Psoas muscle (tissue), 8 donors: ENCODE results near the gene GPC6. TPM values are rescaled to one million over a fixed set of nuclear protein-coding genes. Genes with fewer than 3 reads are reported as not detected.

Experiments
- ATAC-seq, 4 donors: fragments of 200-7000 bp; cut with Tn5 transposase; one replicate each; pipeline ENCODE4 v1.9.1; 2020; ENCODE audit warnings: moderate library complexity in 3 of 4, mild to moderate bottlenecking in 2 of 4
- DNase-seq, 2 donors: peaks; one replicate each; pipeline ENCODE4 v3.0.0-alpha.2; 2020
- H3K27ac ChIP-seq: fragments of 200-600 bp; one replicate; pipeline ENCODE4 v1.8.0; 2022
- H3K27me3 ChIP-seq, 3 donors: fragments of 200-600 bp in 1 of 3; one replicate each; pipeline versions ENCODE4 v1.6.1 to v1.8.0; 2013 to 2022; ENCODE audit warnings: low read length in 2 of 3, mild to moderate bottlenecking in 2 of 3, moderate library complexity in 1 of 3; ENCODE audit not compliant: insufficient read depth in 3 of 3
- H3K36me3 ChIP-seq, 2 donors: fragments of 200-600 bp in 1 of 2; one replicate each; pipeline versions ENCODE4 v1.6.1 to v1.8.0; 2013 to 2022; ENCODE audit warnings: low read depth in 1 of 2, mild to moderate bottlenecking in 1 of 2, moderate library complexity in 1 of 2; ENCODE audit not compliant: insufficient read depth in 1 of 2
- H3K4me1 ChIP-seq: fragments of 200-600 bp; one replicate; pipeline ENCODE4 v1.8.0; 2022
- H3K4me3 ChIP-seq: fragments of 200-600 bp; one replicate; pipeline ENCODE4 v1.8.0; 2022; ENCODE audit warnings: mild to moderate bottlenecking
- H3K9me3 ChIP-seq: fragments of 200-600 bp; one replicate; pipeline ENCODE4 v1.8.0; 2022
- CTCF ChIP-seq: fragments of 200-600 bp; IDR thresholded peaks from one replicate; pipeline ENCODE4 v1.8.0; 2022; ENCODE audit warnings: antibody characterized with exemption
- WGBS, 3 donors: extraction: QIAGEN DNeasy Blood & Tissue Kit; methylation state at CpG; one replicate each; pipeline versions ENCODE4 v1.1.6 to v1.1.7; 2013; 5-methylcytosine and 5-hydroxymethylcytosine counted together
- intact Hi-C, 2 donors: fragments of 100-400 bp; cut with DNase I; formaldehyde crosslinking; loops; one replicate each; pipeline versions ENCODE4 v1.11.0 to v1.14.2; 2022
- polyA plus RNA-seq, 3 donors: library from polyadenylated mRNA; stranded (reverse); fragments of 200-250 nt; gene quantifications; one replicate each; pipeline ENCODE4 v1.2.3, GENCODE V29; 2013
- total RNA-seq, 4 donors: library from RNA; stranded (reverse); fragmentation: NEBNext Ultra II Directional in 2 of 4; extraction: Animal tissue kit (Norgen Biotek cat#: 25700) in 2 of 4; gene quantifications; one replicate each; pipeline versions ENCODE4 v1.2.1 to v1.2.4, GENCODE V29; 2021 to 2023
- donor health status: healthy with polysubstance abuse.
- donor health status: DM: no; HTN: no; CAD: no; lungs with moderate emphysema.
- donor health status: Bipolar disorder and iron deficiency.
- donor health status: healthy.
- donor health status: DM: yes; HTN: yes; CAD: no.
- donor health status: DM: no; HTN: no; CAD: no.
- donor health status: DM: no; HTN: no; CAD: no.
- donor health status: DM: yes; HTN: yes; CAD: no.

GPC6 gene
- total and polyA plus RNA-seq, 7 donors: 0.07 to 3.7 (median 0.57) TPM

- WGBS, 3 donors: 25 to 40% (median 26%) methylated on average over 9 of the region's 9 CpGs
- Histone ChIP-seq H3K27me3 (no peaks in the 10 kb centered on the region), H3K4me3 (no peak overlapping the region), H3K36me3 (no peaks in the 10 kb centered on the region), H3K27ac (no peak overlapping the region), H3K9me3 (peaks cover 2% of the 10 kb centered on the region), H3K4me1 (no peaks in the 10 kb centered on the region)
- DNase-seq (peak; percentile 15 to 59), ATAC-seq (peak in 1 of 4 donors; percentile 32)
- TF ChIP-seq CTCF: no peak
- intact Hi-C loops: no loop called here
These were observed 1025.4 kb downstream of the GPC6 start for GRCh38 chr13:94251831-94252608.

GRCh38 chr13:94254737-94255136 lies 1028.1 kb downstream of the GPC6 start:
- no peaks in the 10 kb centered on the region for H3K36me3 ChIP-seq
- no peaks in the 10 kb centered on the region for H3K4me1 ChIP-seq
- DNase-seq (no peak), ATAC-seq (no peak)
- H3K4me3 ChIP-seq: no peak overlapping the region
- no peak for TF ChIP-seq CTCF
- H3K27ac ChIP-seq: no peak overlapping the region
- H3K9me3 ChIP-seq: no peaks in the 10 kb centered on the region
- intact Hi-C loops: no loop called here
- no peaks in the 10 kb centered on the region for H3K27me3 ChIP-seq

GRCh38 chr13:94256721-94257120 lies 1030.1 kb downstream of the GPC6 start:
- H3K36me3 ChIP-seq: no peaks in the 10 kb centered on the region
- H3K9me3 ChIP-seq: no peaks in the 10 kb centered on the region
- H3K4me1 ChIP-seq: no peaks in the 10 kb centered on the region
- no peaks in the 10 kb centered on the region for H3K27me3 ChIP-seq
- no peak for TF ChIP-seq CTCF
- DNase-seq (no peak), ATAC-seq (no peak)
- H3K4me3 ChIP-seq: no peak overlapping the region
- no peak overlapping the region for H3K27ac ChIP-seq
- intact Hi-C loops: no loop called here
- 89 to 97% (median 97%) methylated on average over 1 of the region's 1 CpG for WGBS, 3 donors

GRCh38 chr13:94259984-94260383 lies 1033.4 kb downstream of the GPC6 start:
- no peaks in the 10 kb centered on the region for H3K27me3 ChIP-seq
- H3K36me3 ChIP-seq: no peaks in the 10 kb centered on the region
- no peak overlapping the region for H3K27ac ChIP-seq
- DNase-seq: no peak
- ATAC-seq: no peak
- TF ChIP-seq CTCF: no peak
- H3K4me1 ChIP-seq: no peaks in the 10 kb centered on the region
- intact Hi-C loops: no loop called here
- H3K4me3 ChIP-seq: no peak overlapping the region
- H3K9me3 ChIP-seq: no peaks in the 10 kb centered on the region
- WGBS, 3 donors: 78 to 100% (median 97%) methylated on average over 1 of the region's 1 CpG

GRCh38 chr13:94261163-94261562 lies 1034.6 kb downstream of the GPC6 start:
- no peaks in the 10 kb centered on the region for H3K36me3 ChIP-seq
- no peak for TF ChIP-seq CTCF
- ATAC-seq (no peak), DNase-seq (no peak)
- no peak overlapping the region for H3K4me3 ChIP-seq
- no peaks in the 10 kb centered on the region for H3K4me1 ChIP-seq
- H3K9me3 ChIP-seq: no peaks in the 10 kb centered on the region
- H3K27me3 ChIP-seq: no peaks in the 10 kb centered on the region
- intact Hi-C loops: no loop called here
- no peak overlapping the region for H3K27ac ChIP-seq
- 83 to 99% (median 96%) methylated on average over 3 of the region's 3 CpGs for WGBS, 3 donors
